GM12891 (cell line): ENCODE measurements around the gene ADGRV1.

Experiments
- POLR2A ChIP-seq: IDR thresholded peaks from 2 replicates; pipeline ENCODE4 v1.6.1; 2011; ENCODE audit warnings: low read depth, low read length, control low read depth
- POLR2AphosphoS5 ChIP-seq: IDR thresholded peaks from 2 replicates; pipeline ENCODE4 v1.6.1; 2011; ENCODE audit warnings: low read depth, low read length, control low read depth

DNA sequence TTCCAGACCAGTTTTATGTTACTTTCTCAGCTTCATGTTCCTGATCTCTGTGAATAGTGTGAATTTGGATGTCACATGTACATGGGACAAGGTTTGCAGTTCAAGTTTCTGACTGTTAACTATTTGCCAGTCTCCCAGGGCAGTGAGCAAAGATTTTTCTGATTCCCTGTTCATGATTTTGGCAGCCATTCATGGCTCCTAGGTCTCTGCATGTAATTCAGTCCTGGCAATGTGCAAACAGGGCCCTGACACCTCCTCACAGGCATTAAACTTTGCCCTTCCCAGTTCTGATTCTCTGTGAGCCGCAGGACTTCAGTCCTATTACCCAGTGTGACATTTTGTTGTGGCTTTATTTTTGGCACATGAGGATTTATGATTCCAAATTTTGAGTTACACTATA, 474.8 kb downstream of the ADGRV1 start:
- TF ChIP-seq POLR2AphosphoS5, result no peak
- no peak for TF ChIP-seq POLR2A
